A673 (cell line): ENCODE data around the gene NDFIP2.

Experiments
- EZH2 ChIP-seq: fragments of 200-600 bp; sonication (generic); IDR thresholded peaks from 2 replicates; pipeline ENCODE4 v1.6.1; 2017; ENCODE audit warnings: borderline replicate concordance, low read depth, mild to moderate bottlenecking, mixed read lengths, antibody characterized with exemption, low read length; ENCODE audit not compliant: poor library complexity, severe bottlenecking
- TF ChIP-seq, protein P1 (sequence below): fragments of 300-800, 200-600 bp; sonication (generic); conservative IDR thresholded peaks from 2 replicates; pipeline ENCODE4 v1.5.1; 2017; ENCODE audit warnings: low read depth, mild to moderate bottlenecking, antibody characterized with exemption, low read length, moderate library complexity, mixed read lengths

DNA sequence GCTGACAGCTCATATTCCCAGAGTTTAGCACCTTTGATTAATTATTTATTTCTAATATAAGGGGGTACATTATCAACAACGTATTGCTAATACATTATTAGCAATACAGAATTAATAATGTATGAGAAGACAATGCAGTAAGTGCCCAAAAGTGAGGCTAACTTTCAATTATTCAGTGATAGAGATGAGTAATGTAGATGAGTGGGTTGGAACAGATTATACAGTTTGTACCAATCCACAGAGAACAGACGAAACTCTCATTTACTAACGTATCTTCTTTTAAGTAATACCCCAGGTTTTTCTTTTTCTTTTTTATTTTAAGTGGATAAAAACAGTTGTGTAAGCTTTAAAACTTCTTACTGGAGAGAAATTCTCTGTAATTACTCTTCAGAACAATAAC lies 38.2 kb upstream of the NDFIP2 start:
- TF ChIP-seq, protein P1, sequence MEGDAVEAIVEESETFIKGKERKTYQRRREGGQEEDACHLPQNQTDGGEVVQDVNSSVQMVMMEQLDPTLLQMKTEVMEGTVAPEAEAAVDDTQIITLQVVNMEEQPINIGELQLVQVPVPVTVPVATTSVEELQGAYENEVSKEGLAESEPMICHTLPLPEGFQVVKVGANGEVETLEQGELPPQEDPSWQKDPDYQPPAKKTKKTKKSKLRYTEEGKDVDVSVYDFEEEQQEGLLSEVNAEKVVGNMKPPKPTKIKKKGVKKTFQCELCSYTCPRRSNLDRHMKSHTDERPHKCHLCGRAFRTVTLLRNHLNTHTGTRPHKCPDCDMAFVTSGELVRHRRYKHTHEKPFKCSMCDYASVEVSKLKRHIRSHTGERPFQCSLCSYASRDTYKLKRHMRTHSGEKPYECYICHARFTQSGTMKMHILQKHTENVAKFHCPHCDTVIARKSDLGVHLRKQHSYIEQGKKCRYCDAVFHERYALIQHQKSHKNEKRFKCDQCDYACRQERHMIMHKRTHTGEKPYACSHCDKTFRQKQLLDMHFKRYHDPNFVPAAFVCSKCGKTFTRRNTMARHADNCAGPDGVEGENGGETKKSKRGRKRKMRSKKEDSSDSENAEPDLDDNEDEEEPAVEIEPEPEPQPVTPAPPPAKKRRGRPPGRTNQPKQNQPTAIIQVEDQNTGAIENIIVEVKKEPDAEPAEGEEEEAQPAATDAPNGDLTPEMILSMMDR: no peak
- TF ChIP-seq EZH2: no peak
